Measurements from ENCODE around the gene SCGB1A1.

- TF ChIP-seq CTCF (IDR thresholded peaks at IDR 0.05) (no peak), POLR2A (IDR thresholded peaks at IDR 0.05; ENCODE audit: low read depth) (no peak)
These were observed 37.8 kb downstream of the SCGB1A1 start for GRCh38 chr11:62456630-62457029.

Data from esophagus muscularis mucosa (tissue), 3 donors.